GM18868 (cell line): ENCODE measurements around the gene PBX2.
"Not testable (repeated sequence)": the region's sequence is repeated elsewhere in the genome, so short reads cannot be mapped to it uniquely, and the experiment has no call there.

Source experiments
- ATAC-seq: cut with Tn5 transposase; IDR thresholded peaks from one replicate; pipeline ENCODE4 v1.9.1; 2021; ENCODE audit warnings: mild to moderate bottlenecking, moderate library complexity; ENCODE audit not compliant: unreplicated experiment

PBX2 gene

GRCh38 chr6:32151863-32152768 lies 37.9 kb downstream of the PBX2 start, which contains the start of gene PRRT1:
TSS of gene PRRT1 (minus strand) at chr6:32151939. CDS start at chr6:32151827, 112 bp downstream.
- ATAC-seq, result no peak

- no peak for ATAC-seq
Measured at GRCh38 chr6:32151181-32151862, 38.7 kb downstream of the PBX2 start.

- no peak for ATAC-seq
Measured at GRCh38 chr6:32149932-32150870, 39.8 kb downstream of the PBX2 start.

GRCh38 chr6:32149092-32149755 lies 40.8 kb downstream of the PBX2 start:
- no peak for ATAC-seq

- ATAC-seq, result no peak
Measured at GRCh38 chr6:32148289-32149091, 41.5 kb downstream of the PBX2 start.

GRCh38 chr6:32147401-32148132 lies 42.4 kb downstream of the PBX2 start:
- ATAC-seq, result no peak

GRCh38 chr6:32146687-32147086 lies 43.3 kb downstream of the PBX2 start:
- ATAC-seq, result no peak

GRCh38 chr6:32146287-32146686 lies 43.7 kb downstream of the PBX2 start:
- no peak for ATAC-seq

- ATAC-seq, result not testable (repeated sequence)
Measured at GRCh38 chr6:32144238-32144637, 45.8 kb downstream of the PBX2 start.

GRCh38 chr6:32140420-32141046 lies 49.5 kb downstream of the PBX2 start:
- no peak for ATAC-seq

GRCh38 chr6:32139590-32139989 lies 50.4 kb downstream of the PBX2 start:
- no peak for ATAC-seq

GRCh38 chr6:32137454-32137853 lies 52.5 kb downstream of the PBX2 start:
- ATAC-seq, result no peak
